ENCODE results near the gene KCNC4.

- TF ChIP-seq CTCF (IDR thresholded peaks at IDR 0.05) (no peak), POLR2A (IDR thresholded peaks at IDR 0.05) (no peak), EP300 (IDR thresholded peaks at IDR 0.05) (no peak)
Measured at GRCh38 chr1:110195196-110195595, 14.9 kb upstream of the KCNC4 start.
